Omental fat pad (tissue), 4 donors: ENCODE measurements around the gene UBL4B. TPM values are rescaled to one million over a fixed set of nuclear protein-coding genes. Genes with fewer than 3 reads are reported as not detected.

ENCODE experiments used
- ATAC-seq: fragments of 150-250 bp; one replicate; pipeline ENCODE4 v1.9.1; 2016; ENCODE audit warnings: mild to moderate bottlenecking, moderate library complexity; ENCODE audit not compliant: low FRiP score
- DNase-seq: peaks from one replicate; pipeline ENCODE4 v3.0.0-alpha.2; 2019; ENCODE audit warnings: low spot score
- CTCF ChIP-seq, 3 donors: fragments of 450-650 bp; IDR thresholded peaks; one replicate each; pipeline ENCODE4 v1.5.1; 2016 to 2017; ENCODE audit warnings: antibody characterized with exemption in 3 of 3, mild to moderate bottlenecking in 3 of 3, moderate library complexity in 2 of 3
- total RNA-seq, 4 donors: library from RNA; depleted of rRNA; stranded (reverse); fragments of >200 nt; gene quantifications; one replicate each; pipeline ENCODE4 v1.1.0, GENCODE V29; 2016

The UBL4B gene
- under 1 TPM in 2 of 4 donors, not detected in 2; 0.46 to 0.63 TPM for total RNA-seq

- no peak for TF ChIP-seq CTCF (IDR thresholded peaks at IDR 0.05)
- no peak for ATAC-seq
These were observed at the start of gene UBL4B for GRCh38 chr1:110112143-110112542. TSS of gene UBL4B (plus strand) at chr1:110112443. CDS start at chr1:110112535, 92 bp downstream.

GRCh38 chr1:110062612-110063011 is 49.6 kb upstream of the UBL4B start:
- DNase-seq, result no peak

More at GRCh38 chr1:110112143-110112542, at the start of gene UBL4B:
- DNase-seq, result no peak

GRCh38 chr1:110063781-110064180 is 48.5 kb upstream of the UBL4B start:
- TF ChIP-seq CTCF (IDR thresholded peaks at IDR 0.05), result no peak
- ATAC-seq (no peak), DNase-seq (no peak)

More at GRCh38 chr1:110062612-110063011, 49.6 kb upstream of the UBL4B start:
- no peak for ATAC-seq
- no peak for TF ChIP-seq CTCF (IDR thresholded peaks at IDR 0.05)

- no peak for DNase-seq
- no peak for TF ChIP-seq CTCF (IDR thresholded peaks at IDR 0.05)
- ATAC-seq, result no peak
These were observed 47.5 kb upstream of the UBL4B start for GRCh38 chr1:110064576-110065337.

GRCh38 chr1:110065841-110066240 is 46.4 kb upstream of the UBL4B start:
- ATAC-seq (no peak), DNase-seq (no peak)
- TF ChIP-seq CTCF (IDR thresholded peaks at IDR 0.05), result no peak

GRCh38 chr1:110067479-110067892 is 44.8 kb upstream of the UBL4B start:
- ATAC-seq (no peak), DNase-seq (no peak)

More at GRCh38 chr1:110067479-110067892, 44.8 kb upstream of the UBL4B start:
- TF ChIP-seq CTCF (IDR thresholded peaks at IDR 0.05), result no peak
